Kidney tubule cell (primary cell): ENCODE results near the gene NKAIN2.

Experiments
- DNase-seq: peaks from one replicate; pipeline ENCODE4 v3.0.0-alpha.2; 2018; ENCODE audit warnings: low spot score

Gene NKAIN2

GRCh38 chr6:123808556-123808955 lies 4.9 kb downstream of the NKAIN2 start:
- peak; percentile 68 for DNase-seq

GRCh38 chr6:123810214-123810613 lies 6.5 kb downstream of the NKAIN2 start:
- DNase-seq: no peak

- DNase-seq: no peak
These were observed 7.3 kb downstream of the NKAIN2 start for GRCh38 chr6:123810948-123811347.

- DNase-seq: no peak
These were observed 7.7 kb downstream of the NKAIN2 start for GRCh38 chr6:123811378-123811777.

- no peak for DNase-seq
These were observed 9.0 kb downstream of the NKAIN2 start for GRCh38 chr6:123812621-123813020.

GRCh38 chr6:123821112-123821511 lies 17.4 kb downstream of the NKAIN2 start:
- no peak for DNase-seq

GRCh38 chr6:123829302-123829953 lies 25.8 kb downstream of the NKAIN2 start:
- DNase-seq: peak; percentile 90

GRCh38 chr6:123830120-123830519 lies 26.5 kb downstream of the NKAIN2 start:
- no peak for DNase-seq

- no peak for DNase-seq
These were observed 35.0 kb downstream of the NKAIN2 start for GRCh38 chr6:123838505-123839234.

- no peak for DNase-seq
These were observed 37.6 kb downstream of the NKAIN2 start for GRCh38 chr6:123841067-123841896.

- no peak for DNase-seq
These were observed 40.3 kb downstream of the NKAIN2 start for GRCh38 chr6:123844011-123844410.

- no peak for DNase-seq
These were observed 44.7 kb downstream of the NKAIN2 start for GRCh38 chr6:123848347-123848746.

GRCh38 chr6:123849406-123849805 lies 45.7 kb downstream of the NKAIN2 start:
- no peak for DNase-seq

- DNase-seq: no peak
These were observed 46.9 kb downstream of the NKAIN2 start for GRCh38 chr6:123850555-123850954.

- DNase-seq: no peak
These were observed 50.5 kb downstream of the NKAIN2 start for GRCh38 chr6:123854201-123854600.

GRCh38 chr6:123855506-123855905 lies 51.8 kb downstream of the NKAIN2 start:
- DNase-seq: no peak

GRCh38 chr6:123859291-123859690 lies 55.6 kb downstream of the NKAIN2 start:
- no peak for DNase-seq

GRCh38 chr6:123869334-123869733 lies 65.7 kb downstream of the NKAIN2 start:
- DNase-seq: no peak

- DNase-seq: no peak
These were observed 70.3 kb downstream of the NKAIN2 start for GRCh38 chr6:123873974-123874373.

- DNase-seq: no peak
These were observed 72.1 kb downstream of the NKAIN2 start for GRCh38 chr6:123875784-123876183.

- DNase-seq: no peak
These were observed 76.1 kb downstream of the NKAIN2 start for GRCh38 chr6:123879749-123880148.

GRCh38 chr6:123888771-123889513 lies 85.3 kb downstream of the NKAIN2 start:
- DNase-seq: no peak
